Measurements from ENCODE around the gene PLPP3. TPM values are rescaled to one million over a fixed set of nuclear protein-coding genes. Genes with fewer than 3 reads are reported as not detected.
"Not testable (repeated sequence)": the region's sequence is repeated elsewhere in the genome, so short reads cannot be mapped to it uniquely, and the experiment has no call there.

The PLPP3 gene
- total RNA-seq: 117 TPM
- long read RNA-seq, transcript PLPP3-201 (6 exons, 3,292 nt): major isoform, 163 of 207 reads
- long read RNA-seq, transcript PLPP3-202 (2 exons, 2,039 nt): minor isoform, 9 of 207 reads
- long read RNA-seq, partial matches to known transcripts: 12 of 207 reads
- long read RNA-seq, other reads (novel, unspliced or antisense): 23 of 207 reads

DNA sequence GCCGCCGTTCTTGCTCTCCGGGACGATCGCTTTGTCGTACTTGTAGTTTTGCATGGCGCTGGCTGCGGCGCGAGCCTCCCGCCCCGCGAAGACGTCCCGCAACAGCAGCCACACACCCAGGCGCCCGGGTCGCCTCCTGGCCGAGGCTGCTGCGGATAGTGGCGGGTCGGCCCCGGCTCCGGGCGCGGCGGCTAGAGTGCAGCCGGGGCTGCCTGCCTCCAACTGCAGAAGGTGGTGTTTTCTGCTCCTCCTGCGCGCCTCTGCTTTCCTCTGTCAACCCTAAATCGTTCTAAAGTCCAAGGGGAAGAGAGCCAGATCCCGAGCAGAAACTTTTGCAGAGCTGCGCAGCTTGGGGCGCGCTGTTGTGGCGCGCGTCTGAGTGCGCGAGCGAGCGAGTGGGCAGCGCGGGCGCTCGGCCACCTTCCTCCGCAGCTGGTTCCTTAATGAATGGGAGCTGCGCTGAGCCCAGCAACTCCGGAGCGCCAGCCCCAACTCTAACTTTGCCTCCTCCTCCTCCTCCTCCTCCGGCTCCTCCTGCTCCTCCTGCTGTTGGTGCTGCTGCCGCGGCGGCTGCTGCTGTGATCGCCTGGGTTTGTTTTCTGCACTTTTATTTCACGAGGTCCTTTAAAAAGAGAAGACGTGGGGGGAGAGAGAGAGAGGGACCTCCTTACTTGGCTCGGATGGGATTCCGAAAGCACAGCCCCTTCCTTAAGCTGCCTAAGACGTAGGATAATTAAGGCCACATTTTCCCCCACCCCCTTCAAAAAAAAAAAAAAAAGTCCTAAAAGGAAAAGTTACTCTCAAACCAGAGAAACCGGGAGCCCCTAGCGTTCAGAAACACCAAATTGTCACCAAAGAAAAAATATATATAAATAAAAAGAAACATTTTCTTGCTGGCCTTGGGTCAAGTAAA is at the start of gene PLPP3:
TSS of gene PLPP3 (minus strand) at position 601 of the 913 bp plus-strand sequence. CDS start at position 54, 547 bp downstream.
- ATAC-seq (ENCODE audit: poor library complexity): peak; percentile 88
- peak; percentile 93 for DNase-seq
- intact Hi-C loops (cut with DNase I): loop anchor here (5.0 kb wide), 2 partner anchors 72 to 167 kb away; no protein-coding TSS in a partner anchor

DNA sequence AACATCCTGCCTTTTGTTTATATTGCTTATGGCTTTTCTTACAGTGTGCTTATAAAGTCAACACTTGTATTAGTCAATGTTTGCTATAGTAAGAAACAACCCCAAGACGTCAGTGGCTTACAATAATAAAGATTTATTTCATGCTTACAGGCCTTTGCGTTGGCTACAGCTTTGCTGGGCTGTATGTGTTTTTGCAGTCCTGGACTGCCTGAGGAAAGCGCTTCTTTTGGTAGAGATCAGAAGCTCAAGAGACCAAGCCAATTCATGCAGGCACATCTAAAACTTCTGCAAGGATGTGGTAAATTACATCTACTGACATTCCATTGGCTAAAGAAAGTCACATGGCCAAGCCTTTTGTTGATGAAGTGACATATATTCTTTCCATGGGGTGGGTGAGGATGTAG is 48.3 kb upstream of the PLPP3 start:
- DNase-seq (no peak), ATAC-seq (ENCODE audit: poor library complexity) (no peak)
- intact Hi-C loops (cut with DNase I): no loop called here

DNA sequence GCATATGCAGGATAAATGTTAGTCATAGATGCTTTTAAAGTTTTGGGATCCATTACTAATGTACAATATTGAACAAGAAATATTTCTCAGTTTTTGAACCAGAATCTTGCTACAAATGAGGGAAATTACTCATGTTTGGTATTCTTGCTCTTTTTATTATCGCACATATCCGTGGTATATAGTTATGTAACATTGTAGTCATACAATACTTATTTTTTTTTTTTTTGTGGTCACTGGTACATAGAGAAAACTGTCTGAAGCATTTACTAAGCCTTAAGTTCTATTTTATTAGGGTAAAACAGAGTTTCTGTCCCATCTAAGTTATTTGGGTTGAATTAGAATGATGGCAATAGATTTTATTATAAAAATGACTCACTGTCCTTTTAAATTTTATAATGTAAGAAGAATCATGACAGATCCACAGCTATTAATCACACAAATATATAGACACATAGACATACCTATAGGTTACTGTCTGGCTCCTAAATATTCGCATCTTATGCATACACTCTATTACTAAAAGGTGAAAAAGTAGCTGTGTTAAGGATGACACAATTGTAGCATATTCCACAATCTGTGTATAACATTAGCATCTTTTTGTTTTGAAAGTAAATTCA is 47.8 kb upstream of the PLPP3 start:
- ATAC-seq (ENCODE audit: poor library complexity): no peak
- DNase-seq: no peak
- intact Hi-C loops (cut with DNase I): no loop called here

DNA sequence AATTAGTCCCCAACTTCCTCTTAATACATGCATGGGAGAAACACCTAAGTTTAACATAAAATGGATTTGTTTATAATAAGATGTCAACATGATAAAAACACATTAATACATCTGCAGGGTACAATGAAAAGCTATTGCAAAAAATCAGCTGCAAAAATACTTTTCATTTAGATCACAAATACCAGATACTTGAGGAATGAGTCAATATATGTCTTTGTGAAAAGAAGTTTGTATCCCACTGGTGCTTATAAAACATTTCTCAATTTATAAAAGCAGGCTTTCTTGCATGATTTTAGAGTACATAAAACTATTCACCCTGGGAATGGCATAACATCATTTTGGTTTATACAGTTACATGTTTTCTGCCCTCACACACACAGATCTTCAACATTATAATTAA is 47.2 kb upstream of the PLPP3 start:
- DNase-seq (no peak), ATAC-seq (ENCODE audit: poor library complexity) (no peak)
- intact Hi-C loops (cut with DNase I): no loop called here

DNA sequence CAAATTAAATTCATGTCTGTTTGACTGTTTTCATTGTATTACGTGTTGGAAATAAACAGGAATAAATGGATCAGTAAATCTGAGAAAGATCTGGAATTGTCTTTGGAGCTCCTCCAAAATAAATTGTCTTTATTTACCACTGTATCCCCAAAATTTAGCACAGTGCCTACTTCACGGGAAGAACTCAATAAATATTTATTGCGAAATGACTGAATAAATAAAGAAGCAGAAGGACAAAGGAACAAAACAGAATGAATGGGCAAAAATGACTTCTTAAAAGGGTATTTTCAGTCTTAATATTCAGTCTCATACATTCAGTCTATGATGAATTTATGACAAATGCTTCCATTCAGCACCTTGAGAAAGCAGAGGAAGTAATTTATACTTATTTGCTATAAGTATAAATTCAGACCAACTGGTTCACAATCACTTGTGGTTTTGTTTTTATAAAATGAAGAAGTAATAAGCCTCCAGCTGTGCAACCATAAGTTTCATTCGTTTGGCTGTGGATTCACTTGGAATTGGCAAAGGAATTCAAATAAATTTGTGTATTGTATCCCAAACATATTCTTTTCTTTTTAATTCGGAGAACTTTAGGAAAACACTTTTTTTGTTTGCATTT is 46.6 kb upstream of the PLPP3 start:
- ATAC-seq (ENCODE audit: poor library complexity): no peak
- DNase-seq: no peak
- intact Hi-C loops (cut with DNase I): no loop called here

DNA sequence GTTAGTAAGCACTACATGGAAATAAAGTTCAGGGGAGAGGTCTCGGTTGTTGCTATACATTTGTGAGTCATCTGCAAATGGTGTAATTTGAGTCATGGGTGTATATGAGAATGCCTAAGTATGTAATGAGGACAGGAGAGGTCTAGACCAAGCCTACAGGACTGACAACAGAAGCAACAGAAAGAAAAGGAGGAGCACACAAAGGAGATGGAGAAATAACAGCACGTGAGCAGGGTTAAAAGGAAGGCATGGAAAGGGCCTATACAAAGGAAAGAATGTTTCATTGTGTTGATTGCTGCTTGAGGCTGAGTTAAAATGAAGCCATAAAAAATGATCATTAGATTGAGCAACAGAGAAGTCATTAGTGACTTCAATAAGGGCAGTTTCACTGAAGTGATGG is 37.8 kb upstream of the PLPP3 start:
- intact Hi-C loops (cut with DNase I): no loop called here
- ATAC-seq (ENCODE audit: poor library complexity): no peak
- DNase-seq: no peak

DNA sequence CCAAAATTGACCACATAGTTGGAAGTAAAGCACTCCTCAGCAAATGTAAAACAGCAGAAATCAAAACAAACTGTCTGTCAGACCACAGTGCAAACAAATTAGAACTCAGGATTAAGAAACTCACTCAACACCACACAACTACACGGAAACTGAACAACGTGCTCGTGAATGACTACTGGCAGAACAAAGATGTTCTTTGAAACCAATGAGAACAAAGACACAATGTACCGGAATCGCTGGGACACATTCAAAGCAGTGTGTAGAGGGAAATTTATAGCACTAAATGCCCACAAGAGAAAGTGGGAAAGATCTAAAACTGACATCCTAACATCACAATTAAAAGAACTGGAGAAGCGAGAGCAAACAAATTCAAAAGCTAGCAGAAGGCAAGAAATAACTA is 31.4 kb upstream of the PLPP3 start:
- ATAC-seq (ENCODE audit: poor library complexity); DNase-seq; intact Hi-C loops (cut with DNase I): not testable (repeated sequence)

DNA sequence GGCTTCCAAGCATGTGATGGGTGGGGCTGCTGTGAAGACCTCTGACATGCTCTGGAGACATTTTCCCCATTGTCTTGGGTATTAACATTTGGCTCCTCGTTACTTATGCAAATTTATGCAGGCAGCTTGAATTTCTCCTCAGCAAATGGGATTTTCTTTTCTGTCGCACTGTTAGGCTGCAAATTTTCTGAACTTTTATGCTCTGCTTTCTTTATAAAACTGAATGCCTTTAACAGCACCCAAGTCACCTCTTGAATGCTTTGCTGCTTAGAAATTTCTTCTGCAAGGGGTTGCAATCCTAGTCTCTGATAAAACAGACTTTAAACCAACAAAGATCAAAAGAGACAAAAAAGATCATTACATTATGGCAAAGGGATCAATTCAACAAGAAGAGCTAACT is 30.7 kb upstream of the PLPP3 start:
- ATAC-seq (ENCODE audit: poor library complexity); DNase-seq; intact Hi-C loops (cut with DNase I): not testable (repeated sequence)

DNA sequence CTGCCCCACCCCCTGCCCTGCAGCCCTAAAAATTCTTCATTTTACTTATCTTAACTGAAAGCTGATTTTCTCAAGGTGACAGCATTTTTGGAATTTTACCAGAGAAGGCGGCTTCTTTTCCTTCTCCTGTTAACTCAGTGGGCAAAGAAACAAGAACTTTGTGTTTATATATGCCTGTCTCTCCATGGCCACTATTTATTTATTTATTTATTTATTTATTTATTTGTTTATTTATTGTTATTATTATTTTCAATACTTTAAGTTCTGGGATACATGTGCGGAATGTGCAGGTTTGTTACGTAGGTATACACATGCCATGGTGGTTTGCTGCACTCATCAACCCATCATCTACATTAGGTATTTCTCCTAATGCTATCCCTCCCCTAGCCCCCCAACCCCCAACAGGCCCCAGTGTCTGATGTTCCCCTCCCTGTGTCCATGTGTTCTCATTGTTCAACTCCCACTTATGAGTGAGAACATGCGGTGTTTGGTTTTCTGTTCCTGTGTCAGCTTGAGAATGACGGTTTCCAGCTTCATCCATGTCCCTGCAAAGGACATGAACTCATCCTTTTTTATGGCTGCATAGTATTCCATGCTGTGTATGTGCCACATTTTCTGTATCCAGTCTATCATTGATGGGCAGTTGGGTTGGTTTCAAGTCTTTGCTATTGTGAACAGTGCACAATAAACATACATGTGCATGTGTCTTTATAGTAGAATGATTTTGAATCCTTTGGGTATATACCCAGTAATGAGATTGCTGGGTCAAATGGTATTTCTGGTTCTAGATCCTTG is 16.2 kb upstream of the PLPP3 start:
- DNase-seq; intact Hi-C loops (cut with DNase I); ATAC-seq (ENCODE audit: poor library complexity): not testable (repeated sequence)

DNA sequence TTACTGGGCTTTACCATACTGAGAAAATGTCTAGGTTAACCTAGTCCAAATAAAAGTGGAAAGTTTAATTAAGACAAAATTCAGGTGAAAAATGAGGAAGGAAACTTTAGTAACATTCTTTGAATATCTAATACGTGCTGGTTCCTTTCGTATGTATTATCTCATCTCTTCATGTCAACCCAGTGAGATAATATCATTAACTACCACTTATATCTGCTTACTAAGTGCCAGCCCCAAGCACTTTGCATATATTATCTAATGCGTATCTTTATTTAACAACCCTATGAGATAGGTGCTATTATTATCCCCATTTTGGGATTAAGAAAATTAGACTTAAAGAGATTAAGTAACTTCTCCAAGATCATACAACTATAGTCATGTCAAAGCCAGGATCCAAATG is 12.5 kb upstream of the PLPP3 start:
- DNase-seq (no peak), ATAC-seq (ENCODE audit: poor library complexity) (no peak)
- intact Hi-C loops (cut with DNase I): no loop called here

DNA sequence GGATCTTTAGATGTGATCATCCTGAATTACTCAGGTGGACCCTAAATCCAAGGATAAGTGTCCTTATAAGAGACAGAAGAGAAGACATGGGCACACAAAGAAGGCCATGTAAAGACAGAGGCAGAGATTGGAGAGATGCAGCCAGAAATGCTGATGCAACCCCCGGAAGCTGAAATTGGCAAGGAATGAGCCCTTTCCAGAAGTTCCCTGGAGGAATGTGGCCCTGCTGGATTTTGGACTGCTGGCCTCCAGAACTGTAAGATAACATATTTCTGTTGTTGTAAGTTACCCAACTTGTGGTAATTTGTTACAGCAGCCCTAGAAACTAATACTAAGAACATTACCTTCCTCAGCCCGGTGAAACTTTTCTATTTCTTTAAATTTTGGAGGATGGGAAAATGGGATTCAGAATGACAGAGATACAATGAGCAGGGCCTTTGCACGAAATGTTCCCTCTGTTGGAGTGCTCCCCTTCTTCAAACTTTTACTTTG is 11.2 kb upstream of the PLPP3 start:
- no peak for DNase-seq
- intact Hi-C loops (cut with DNase I): no loop called here
- ATAC-seq (ENCODE audit: poor library complexity): no peak

DNA sequence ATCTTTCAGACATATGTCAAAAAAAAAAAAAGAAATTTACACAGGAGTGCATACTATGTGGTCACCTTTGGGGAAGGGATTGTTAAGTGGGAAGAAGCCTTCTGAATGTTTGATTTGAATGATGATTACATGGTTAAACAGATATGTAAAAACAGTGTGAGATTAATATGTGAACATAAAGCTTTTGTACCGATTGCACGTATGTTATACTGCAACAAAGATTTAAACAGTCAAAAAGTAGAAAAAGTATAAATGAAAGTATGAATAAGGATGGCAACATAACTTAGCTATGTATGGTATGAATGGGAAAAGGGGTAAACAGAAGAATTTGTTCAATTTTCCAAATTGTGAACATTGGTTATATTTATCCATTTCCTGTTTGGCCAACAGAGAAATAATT is 10.0 kb upstream of the PLPP3 start:
- intact Hi-C loops (cut with DNase I): loop anchor here (10.0 kb wide), 1 partner anchor 1215 kb away; no protein-coding TSS in a partner anchor
- ATAC-seq (ENCODE audit: poor library complexity): no peak
- DNase-seq: no peak

DNA sequence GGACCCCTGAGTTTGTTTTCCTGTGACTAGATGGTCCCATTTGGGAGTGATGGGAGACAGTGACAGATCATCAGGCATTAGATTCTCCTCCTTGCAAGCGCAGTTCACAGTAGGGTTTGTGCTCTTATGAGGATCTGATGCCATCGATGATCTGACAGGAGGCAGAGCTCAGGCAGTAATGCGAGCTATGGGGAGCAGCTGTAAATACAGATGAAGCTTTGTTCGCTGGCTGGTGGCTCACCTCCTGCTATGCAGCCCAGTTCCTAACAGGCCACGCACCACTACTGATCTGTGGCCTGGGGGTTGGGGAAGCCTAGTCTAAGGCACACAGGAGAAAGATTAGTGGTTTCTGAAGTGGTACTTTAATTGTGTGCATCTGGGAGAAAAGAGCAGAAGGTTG is 7.1 kb upstream of the PLPP3 start:
- intact Hi-C loops (cut with DNase I): loop anchor here (10.0 kb wide), 1 partner anchor 1212 kb away; no protein-coding TSS in a partner anchor
- ATAC-seq (ENCODE audit: poor library complexity) (no peak), DNase-seq (no peak)

DNA sequence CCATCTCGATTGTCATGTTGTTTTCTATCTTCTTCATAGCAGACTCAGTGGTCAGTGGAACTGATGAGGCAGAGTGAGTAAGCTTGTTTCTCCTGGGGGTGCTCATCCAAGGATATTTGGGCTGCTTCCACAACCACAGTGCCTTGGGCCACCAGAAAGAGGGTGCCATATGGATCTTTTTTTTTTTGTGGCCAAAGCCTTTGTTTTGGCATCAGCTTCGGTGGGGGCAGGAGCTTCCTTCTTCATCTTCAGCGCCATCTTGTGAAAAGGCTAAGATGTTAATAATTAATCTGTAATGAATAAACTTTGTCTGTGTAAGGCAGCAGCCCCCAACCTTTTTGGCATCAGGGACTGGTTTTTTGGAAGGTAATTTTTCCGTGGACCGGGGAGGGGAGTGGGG is 6.6 kb upstream of the PLPP3 start:
- intact Hi-C loops (cut with DNase I): loop anchor here (2.0 to 10.0 kb wide), 2 partner anchors 1211 to 1301 kb away; no protein-coding TSS in a partner anchor
- no peak for ATAC-seq (ENCODE audit: poor library complexity)
- DNase-seq: no peak

DNA sequence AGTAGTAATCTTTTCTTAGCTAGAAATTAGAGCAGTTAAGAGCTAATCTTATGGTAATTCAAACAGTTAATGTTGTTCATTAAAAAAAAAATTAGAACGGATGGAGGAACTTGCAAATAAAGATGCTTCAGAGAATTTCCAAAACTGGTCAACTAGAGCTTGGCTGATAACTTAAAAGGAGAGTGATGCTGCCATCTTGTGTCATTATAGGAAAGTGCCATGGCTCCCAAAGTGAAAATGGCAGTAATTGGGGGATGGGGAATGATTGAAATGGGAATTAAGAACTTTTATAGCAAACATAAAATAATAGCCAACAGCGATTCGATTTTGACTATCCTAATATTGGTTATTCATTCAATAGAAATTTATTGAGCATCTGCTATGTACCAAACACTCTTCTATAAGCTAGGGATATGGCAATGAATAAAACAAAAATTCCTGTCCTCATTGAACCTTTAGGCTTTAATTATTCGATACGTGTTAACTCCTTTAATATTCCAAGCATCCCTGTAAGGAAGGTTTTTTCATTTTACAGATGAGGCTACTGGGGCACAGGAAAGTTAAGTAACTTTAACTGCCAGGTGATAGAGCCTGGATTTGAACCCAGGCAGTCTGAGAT is 5.7 kb upstream of the PLPP3 start:
- peak; percentile 74 for ATAC-seq (ENCODE audit: poor library complexity)
- intact Hi-C loops (cut with DNase I): loop anchor here (2.0 to 10.0 kb wide), 2 partner anchors 1210 to 1300 kb away; no protein-coding TSS in a partner anchor

DNA sequence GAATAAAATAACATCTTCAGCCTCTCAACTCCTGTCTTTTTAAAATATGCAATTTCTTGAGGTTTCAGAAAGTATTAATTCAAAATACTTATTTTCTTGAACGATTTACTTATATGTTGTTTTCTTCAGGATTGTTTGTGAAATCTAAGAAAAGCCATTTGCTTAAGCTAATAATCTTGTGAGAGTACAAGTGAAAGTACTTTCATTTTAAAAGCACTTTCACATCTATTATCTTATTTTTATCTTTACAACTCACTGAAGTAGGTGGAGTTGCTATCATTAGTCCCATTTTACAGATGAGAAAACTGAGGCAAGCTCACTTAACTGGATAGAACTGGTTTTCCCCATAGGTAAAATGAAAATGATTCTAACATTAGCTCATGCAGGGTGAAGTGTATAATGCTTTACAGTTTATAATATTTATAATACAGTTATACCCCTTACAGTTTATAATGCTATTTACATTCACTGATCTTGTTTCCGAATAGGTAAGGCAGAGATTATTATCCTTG is 4.7 kb upstream of the PLPP3 start:
- DNase-seq (no peak), ATAC-seq (ENCODE audit: poor library complexity) (no peak)
- intact Hi-C loops (cut with DNase I): loop anchor here (2.0 to 10.0 kb wide), 2 partner anchors 1209 to 1299 kb away; no protein-coding TSS in a partner anchor

More for the DNA sequence above, 5.7 kb upstream of the PLPP3 start:
- no peak for DNase-seq

DNA sequence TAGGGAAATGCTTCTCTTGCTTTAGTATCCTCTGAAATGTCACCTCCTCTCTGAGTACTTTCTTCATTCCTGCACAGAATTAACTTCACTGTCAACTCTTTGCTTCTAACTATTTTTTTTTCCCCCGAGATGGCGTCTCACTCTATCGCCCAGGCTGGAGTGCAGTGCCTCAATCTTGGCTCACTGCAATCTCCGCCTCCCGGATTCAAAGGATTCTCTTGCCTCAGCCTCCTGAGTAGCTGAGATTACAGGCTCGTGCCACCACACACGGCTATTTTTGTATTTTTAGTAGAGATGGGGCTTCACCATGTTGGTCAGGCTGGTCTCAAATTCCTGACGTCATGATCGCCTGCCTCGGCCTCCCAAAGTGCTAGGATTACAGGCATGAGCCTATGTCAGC is 1.4 kb upstream of the PLPP3 start:
- DNase-seq (no peak), ATAC-seq (ENCODE audit: poor library complexity) (no peak)
- intact Hi-C loops (cut with DNase I): loop anchor here (10.0 kb wide), 1 partner anchor 1206 kb away; no protein-coding TSS in a partner anchor

All from Right ventricle myocardium superior (tissue), 1 donor.